ENCODE data around the gene MGAT2.
"Not testable (repeated sequence)": the region's sequence is repeated elsewhere in the genome, so short reads cannot be mapped to it uniquely, and the experiment has no call there.

The MGAT2 gene

GRCh38 chr14:49654511-49654910, 33.9 kb downstream of the MGAT2 start:
- no peak for DNase-seq (ENCODE audit: low read depth in 2 of 2)

DNA sequence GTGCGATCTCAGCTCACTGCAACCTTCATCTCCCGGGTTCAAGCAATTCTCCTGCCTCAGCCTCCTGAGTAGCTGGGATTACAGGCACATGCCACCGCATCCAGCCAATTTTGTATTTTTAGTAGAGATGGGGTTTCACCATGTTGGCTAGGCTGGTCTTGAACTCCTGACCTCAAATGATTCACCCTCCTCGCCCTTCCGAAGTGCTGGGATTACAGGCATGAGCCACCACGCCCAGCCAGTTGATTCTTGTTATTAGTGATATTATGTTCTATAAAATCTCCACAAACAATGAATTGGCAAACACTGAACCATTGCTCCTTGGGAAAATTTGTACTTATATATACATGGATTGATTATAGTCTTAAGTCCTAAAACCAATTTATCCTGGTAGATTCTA, 36.9 kb downstream of the MGAT2 start:
- not testable (repeated sequence) for DNase-seq (ENCODE audit: low read depth in 2 of 2)

GRCh38 chr14:49659526-49660455, 39.2 kb downstream of the MGAT2 start:
- DNase-seq (ENCODE audit: low read depth in 2 of 2) = no peak

GRCh38 chr14:49670475-49670874, 49.9 kb downstream of the MGAT2 start:
- no peak for DNase-seq (ENCODE audit: low read depth in 2 of 2)
